ENCODE data around the gene DCUN1D2. TPM values are rescaled to one million over a fixed set of nuclear protein-coding genes. Genes with fewer than 3 reads are reported as not detected.

The DCUN1D2 gene
- total RNA-seq, 1 donor from 2014 or later, result 28.7 TPM

- Mint-ChIP-seq H3K27me3 (ENCODE audit: insufficient read depth) (no peaks in the 10 kb centered on the region), H3K4me3 (no peak overlapping the region), H3K9me3 (no peaks in the 10 kb centered on the region), H3K4me1 (ENCODE audit: low read depth) (no peaks in the 10 kb centered on the region), H3K27ac (no peak overlapping the region), H3K36me3 (ENCODE audit: low read depth) (peaks cover 5% of the 10 kb centered on the region)
- no peak for DNase-seq (ENCODE audit: low spot score)
- intact Hi-C loops (cut with micrococcal nuclease), result no loop called here
Observed at GRCh38 chr13:113510871-113511270, 20.4 kb upstream of the DCUN1D2 start.

GRCh38 chr13:113509989-113510388 lies 19.5 kb upstream of the DCUN1D2 start:
- H3K36me3 Mint-ChIP-seq (ENCODE audit: low read depth), result peaks cover 11% of the 10 kb centered on the region
- no peak for DNase-seq (ENCODE audit: low spot score)
- H3K4me3 Mint-ChIP-seq, result no peak overlapping the region
- no peak overlapping the region for H3K27ac Mint-ChIP-seq
- intact Hi-C loops (cut with micrococcal nuclease), result no loop called here
- H3K27me3 Mint-ChIP-seq (ENCODE audit: insufficient read depth), result no peaks in the 10 kb centered on the region
- no peaks in the 10 kb centered on the region for H3K4me1 Mint-ChIP-seq (ENCODE audit: low read depth)
- no peaks in the 10 kb centered on the region for H3K9me3 Mint-ChIP-seq

GRCh38 chr13:113508521-113509254 lies 18.2 kb upstream of the DCUN1D2 start:
- H3K4me3 Mint-ChIP-seq, result no peak overlapping the region
- H3K27ac Mint-ChIP-seq, result no peak overlapping the region
- H3K4me1 Mint-ChIP-seq (ENCODE audit: low read depth), result no peaks in the 10 kb centered on the region
- H3K9me3 Mint-ChIP-seq, result no peaks in the 10 kb centered on the region
- peaks cover 18% of the 10 kb centered on the region for H3K36me3 Mint-ChIP-seq (ENCODE audit: low read depth)
- no peaks in the 10 kb centered on the region for H3K27me3 Mint-ChIP-seq (ENCODE audit: insufficient read depth)
- intact Hi-C loops (cut with micrococcal nuclease), result no loop called here
- no peak for DNase-seq (ENCODE audit: low spot score)

- Mint-ChIP-seq H3K9me3 (no peaks in the 10 kb centered on the region), H3K27ac (no peak overlapping the region), H3K36me3 (ENCODE audit: low read depth) (peaks cover 22% of the 10 kb centered on the region), H3K27me3 (ENCODE audit: insufficient read depth) (no peaks in the 10 kb centered on the region), H3K4me3 (no peak overlapping the region), H3K4me1 (ENCODE audit: low read depth) (no peaks in the 10 kb centered on the region)
- no peak for DNase-seq (ENCODE audit: low spot score)
- intact Hi-C loops (cut with micrococcal nuclease), result no loop called here
Observed at GRCh38 chr13:113507505-113508345, 17.2 kb upstream of the DCUN1D2 start.

- intact Hi-C loops (cut with micrococcal nuclease), result no loop called here
- Mint-ChIP-seq H3K27ac (no peak overlapping the region), H3K27me3 (ENCODE audit: insufficient read depth) (no peaks in the 10 kb centered on the region), H3K4me3 (no peak overlapping the region), H3K36me3 (ENCODE audit: low read depth) (peaks cover 25% of the 10 kb centered on the region), H3K9me3 (no peaks in the 10 kb centered on the region), H3K4me1 (ENCODE audit: low read depth) (no peaks in the 10 kb centered on the region)
- no peak for DNase-seq (ENCODE audit: low spot score)
Observed at GRCh38 chr13:113506871-113507388, 16.4 kb upstream of the DCUN1D2 start.

- peaks cover 25% of the 10 kb centered on the region for H3K36me3 Mint-ChIP-seq (ENCODE audit: low read depth)
- intact Hi-C loops (cut with micrococcal nuclease), result no loop called here
- no peak overlapping the region for H3K4me3 Mint-ChIP-seq
- no peaks in the 10 kb centered on the region for H3K27me3 Mint-ChIP-seq (ENCODE audit: insufficient read depth)
- DNase-seq (ENCODE audit: low spot score), result no peak
- no peaks in the 10 kb centered on the region for H3K4me1 Mint-ChIP-seq (ENCODE audit: low read depth)
- H3K27ac Mint-ChIP-seq, result no peak overlapping the region
- no peaks in the 10 kb centered on the region for H3K9me3 Mint-ChIP-seq
Observed at GRCh38 chr13:113506025-113506685, 15.6 kb upstream of the DCUN1D2 start.

- Mint-ChIP-seq H3K4me3 (no peak overlapping the region), H3K36me3 (ENCODE audit: low read depth) (peaks cover 42% of the 10 kb centered on the region), H3K27ac (no peak overlapping the region), H3K9me3 (no peaks in the 10 kb centered on the region), H3K4me1 (ENCODE audit: low read depth) (no peaks in the 10 kb centered on the region), H3K27me3 (ENCODE audit: insufficient read depth) (no peaks in the 10 kb centered on the region)
- intact Hi-C loops (cut with micrococcal nuclease), result no loop called here
- DNase-seq (ENCODE audit: low spot score), result no peak
Observed at GRCh38 chr13:113502686-113503085, 12.2 kb upstream of the DCUN1D2 start.

GRCh38 chr13:113500530-113501265 lies 10.2 kb upstream of the DCUN1D2 start:
- DNase-seq (ENCODE audit: low spot score), result no peak
- intact Hi-C loops (cut with micrococcal nuclease), result no loop called here
- peaks cover 46% of the 10 kb centered on the region for H3K36me3 Mint-ChIP-seq (ENCODE audit: low read depth)
- no peaks in the 10 kb centered on the region for H3K27me3 Mint-ChIP-seq (ENCODE audit: insufficient read depth)
- H3K9me3 Mint-ChIP-seq, result no peaks in the 10 kb centered on the region
- peaks cover 10% of the 10 kb centered on the region for H3K4me1 Mint-ChIP-seq (ENCODE audit: low read depth)
- H3K27ac Mint-ChIP-seq, result no peak overlapping the region
- H3K4me3 Mint-ChIP-seq, result no peak overlapping the region

- no peak for DNase-seq (ENCODE audit: low spot score)
- H3K4me3 Mint-ChIP-seq, result no peak overlapping the region
- H3K27me3 Mint-ChIP-seq (ENCODE audit: insufficient read depth), result no peaks in the 10 kb centered on the region
- intact Hi-C loops (cut with micrococcal nuclease), result no loop called here
- H3K36me3 Mint-ChIP-seq (ENCODE audit: low read depth), result peaks cover 42% of the 10 kb centered on the region
- H3K4me1 Mint-ChIP-seq (ENCODE audit: low read depth), result peaks cover 16% of the 10 kb centered on the region
- no peaks in the 10 kb centered on the region for H3K9me3 Mint-ChIP-seq
- no peak overlapping the region for H3K27ac Mint-ChIP-seq
Observed at GRCh38 chr13:113499936-113500335, 9.4 kb upstream of the DCUN1D2 start.

GRCh38 chr13:113498905-113499304 lies 8.4 kb upstream of the DCUN1D2 start:
- Mint-ChIP-seq H3K27me3 (ENCODE audit: insufficient read depth) (no peaks in the 10 kb centered on the region), H3K4me1 (ENCODE audit: low read depth) (peaks cover 22% of the 10 kb centered on the region), H3K36me3 (ENCODE audit: low read depth) (peaks cover 36% of the 10 kb centered on the region), H3K9me3 (no peaks in the 10 kb centered on the region), H3K27ac (no peak overlapping the region), H3K4me3 (no peak overlapping the region)
- DNase-seq (ENCODE audit: low spot score), result no peak
- intact Hi-C loops (cut with micrococcal nuclease), result no loop called here

GRCh38 chr13:113497217-113497616 lies 6.7 kb upstream of the DCUN1D2 start:
- Mint-ChIP-seq H3K27ac (no peak overlapping the region), H3K36me3 (ENCODE audit: low read depth) (peaks cover 36% of the 10 kb centered on the region), H3K9me3 (no peaks in the 10 kb centered on the region), H3K27me3 (ENCODE audit: insufficient read depth) (no peaks in the 10 kb centered on the region), H3K4me3 (no peak overlapping the region), H3K4me1 (ENCODE audit: low read depth) (peaks cover 35% of the 10 kb centered on the region)
- intact Hi-C loops (cut with micrococcal nuclease), result no loop called here
- DNase-seq (ENCODE audit: low spot score), result no peak

GRCh38 chr13:113495494-113496210 lies 5.1 kb upstream of the DCUN1D2 start:
- no peak for DNase-seq (ENCODE audit: low spot score)
- intact Hi-C loops (cut with micrococcal nuclease), result no loop called here
- H3K4me3 Mint-ChIP-seq, result no peak overlapping the region
- no peaks in the 10 kb centered on the region for H3K9me3 Mint-ChIP-seq
- H3K27ac Mint-ChIP-seq, result no peak overlapping the region
- peaks cover 31% of the 10 kb centered on the region for H3K36me3 Mint-ChIP-seq (ENCODE audit: low read depth)
- peaks cover 41% of the 10 kb centered on the region for H3K4me1 Mint-ChIP-seq (ENCODE audit: low read depth)
- no peaks in the 10 kb centered on the region for H3K27me3 Mint-ChIP-seq (ENCODE audit: insufficient read depth)

Data from activated T-helper 1 cell treated with anti-CD3 and anti-CD28 coated beads, Interleukin-12 subunit alpha, Interleukin-12 subunit beta, Interleukin-2, Interleukin-4 antibody, amounts not matched to agents 30 ng/mL and 10 ng/mL and 1 ng/mL, durations not matched to agents 14 hours and 24 hours and 36 hours (primary cell).